Activated CD4-positive, CD25-positive, alpha-beta regulatory T cell (primary cell): Measurements from ENCODE around the gene TOMM34.

Source experiments
- DNase-seq, 4 experiments: peaks; one replicate each; lab custom pipeline; 2025; lab: John Stamatoyannopoulos, UW

TOMM34 gene

DNA sequence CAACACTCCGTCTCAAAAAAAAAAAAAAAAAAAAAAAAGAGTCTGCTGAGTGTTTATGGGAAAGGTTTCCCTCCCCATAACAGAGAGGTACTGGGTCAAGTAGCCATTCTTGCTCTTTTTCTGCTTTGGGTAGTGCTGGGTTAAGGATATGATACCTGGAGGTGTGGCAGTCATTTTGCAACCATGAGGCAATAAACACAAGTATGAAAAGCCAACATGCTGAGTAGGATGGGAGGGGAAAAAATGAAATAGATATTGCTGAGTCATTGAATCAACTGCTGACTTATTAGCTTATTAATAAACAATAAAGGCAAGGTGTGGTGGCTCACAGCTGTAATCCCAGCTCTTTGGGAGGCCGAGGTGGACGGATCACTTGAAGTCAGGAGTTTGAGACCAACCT is 2.3 kb upstream of the TOMM34 start:
- no peak for DNase-seq

- DNase-seq: no peak
Measured at GRCh38 chr20:44961870-44962267, 1.7 kb upstream of the TOMM34 start.

DNA sequence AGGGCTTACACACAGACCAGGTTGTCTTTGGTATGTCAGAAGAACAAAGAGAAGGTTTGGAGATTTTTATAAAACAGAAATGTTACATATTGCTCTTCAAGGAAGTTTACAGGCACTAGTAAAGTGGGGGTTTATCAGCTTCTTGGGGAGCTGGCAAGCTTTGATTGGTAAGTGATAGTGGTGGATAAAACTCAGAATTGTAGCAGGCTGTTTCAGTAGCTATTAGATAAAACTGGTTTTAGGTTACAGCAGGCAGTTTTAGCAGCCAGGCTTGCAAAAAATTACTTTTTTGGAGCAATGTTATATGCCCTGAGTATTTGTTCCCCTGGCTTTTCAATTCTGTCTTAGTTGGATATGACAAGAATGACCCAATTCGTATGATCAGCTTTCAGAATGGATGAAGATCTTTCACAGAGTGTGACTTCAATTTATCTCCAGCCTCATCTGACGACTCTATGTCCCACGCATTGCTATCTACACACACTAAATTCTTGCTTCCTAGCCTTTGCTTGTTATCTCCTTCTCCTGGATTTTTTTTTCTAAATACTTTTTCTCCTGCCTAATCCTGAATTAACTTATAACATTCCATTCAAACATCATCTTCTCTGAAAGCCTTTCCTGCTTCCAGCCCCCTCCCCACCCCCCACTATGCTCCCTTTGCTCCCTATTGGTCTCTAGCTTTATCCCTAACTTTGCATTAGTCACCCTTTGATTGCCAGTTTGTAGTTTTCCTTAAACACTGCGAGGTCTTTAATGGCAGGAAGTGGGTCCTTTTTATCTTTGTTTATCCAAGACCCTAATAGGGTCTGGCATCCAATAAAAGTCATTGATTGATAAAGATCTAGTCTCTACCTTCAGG is 1.0 kb upstream of the TOMM34 start:
- DNase-seq: no peak

GRCh38 chr20:44959638-44960102 is 527 bp downstream of the TOMM34 start:
- DNase-seq: peak in 3 of 4 experiments; percentile 17 to 23 (median 19)

GRCh38 chr20:44959082-44959637 is 1.0 kb downstream of the TOMM34 start:
- no peak for DNase-seq

DNA sequence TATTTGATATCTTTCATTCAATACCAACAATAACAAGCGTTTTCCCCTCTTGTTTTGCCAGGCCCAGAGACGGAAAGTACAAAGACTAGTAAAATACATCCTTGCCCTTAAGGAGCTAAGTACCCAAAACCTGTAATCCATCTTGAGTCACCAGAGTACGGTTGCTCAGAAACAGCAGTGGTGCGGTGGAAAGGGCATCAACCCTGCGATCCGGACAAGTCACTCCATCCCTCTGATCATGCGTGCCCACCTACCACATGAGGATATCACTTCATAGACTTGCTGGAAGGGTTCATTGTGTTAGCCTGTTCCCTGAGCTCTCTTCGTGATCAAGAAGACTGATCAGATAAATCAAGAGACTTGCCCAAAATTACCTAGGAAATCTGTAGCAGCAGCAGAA is 1.9 kb downstream of the TOMM34 start:
- DNase-seq: no peak

DNA sequence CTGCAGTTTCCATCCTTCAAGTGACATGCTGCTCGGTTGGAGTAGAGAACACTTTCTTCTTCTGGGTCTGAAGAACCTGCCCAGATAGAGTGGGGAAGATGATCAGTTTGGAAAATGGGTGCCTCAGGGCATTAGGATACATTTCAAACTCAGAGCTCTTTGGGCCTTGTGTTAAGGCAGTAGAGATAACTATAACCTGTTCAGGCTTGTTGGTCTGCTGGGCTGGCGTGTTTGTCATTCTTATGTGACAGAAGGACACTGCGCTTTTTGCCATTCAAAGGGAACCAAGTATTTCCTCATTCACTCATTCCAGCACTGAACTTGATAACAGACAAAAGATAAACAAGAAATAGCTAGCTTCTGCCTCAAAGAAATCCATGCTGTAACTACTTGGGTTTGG is 3.8 kb downstream of the TOMM34 start:
- no peak for DNase-seq

- DNase-seq: no peak
Measured at GRCh38 chr20:44955270-44955669, 4.9 kb downstream of the TOMM34 start.

DNA sequence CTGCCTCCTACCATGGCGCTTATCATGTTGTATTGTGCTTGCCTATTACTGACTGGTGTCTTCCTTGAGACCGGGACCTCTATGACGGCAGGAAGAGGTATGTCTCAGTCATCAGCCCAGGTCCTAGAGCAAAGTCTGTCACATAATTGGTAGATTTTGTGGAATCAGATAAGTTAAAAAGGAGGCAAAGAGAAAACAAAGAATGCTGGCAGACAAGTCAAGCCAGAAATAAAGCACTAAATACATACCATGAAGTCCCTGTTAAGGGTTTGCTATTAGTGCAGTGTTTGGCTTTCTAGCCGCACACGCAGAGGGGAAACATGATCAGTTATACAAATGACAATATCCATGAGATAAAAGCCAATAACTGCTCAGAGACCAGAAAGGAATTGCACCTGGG is 6.0 kb downstream of the TOMM34 start:
- no peak for DNase-seq

GRCh38 chr20:44952731-44953130 is 7.5 kb downstream of the TOMM34 start:
- DNase-seq: no peak

- DNase-seq: no peak
Measured at GRCh38 chr20:44950368-44950767, 9.8 kb downstream of the TOMM34 start.

DNA sequence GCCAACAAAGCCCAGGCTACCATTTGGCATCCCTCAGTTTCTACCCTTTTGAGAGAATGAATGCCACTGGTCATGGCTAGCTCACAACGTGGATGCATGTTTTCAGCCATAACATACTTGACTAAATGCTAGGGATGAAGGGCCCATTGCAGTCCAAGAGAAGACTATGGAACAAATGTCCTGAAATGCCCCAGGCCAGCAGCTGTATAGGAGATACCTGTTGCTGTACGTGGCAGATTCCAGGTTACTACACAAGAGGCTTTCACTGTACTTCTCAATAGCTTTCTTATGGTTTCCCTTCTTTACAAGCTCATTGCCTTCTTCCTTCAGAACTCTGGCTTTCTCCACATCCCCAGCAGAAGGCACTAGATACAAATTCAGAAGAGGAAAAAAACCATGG is 11.7 kb downstream of the TOMM34 start:
- DNase-seq: no peak

GRCh38 chr20:44948107-44948506 is 12.1 kb downstream of the TOMM34 start:
- no peak for DNase-seq

GRCh38 chr20:44946271-44946852 is 13.8 kb downstream of the TOMM34 start:
- no peak for DNase-seq

- no peak for DNase-seq
Measured at GRCh38 chr20:44945261-44945660, 14.9 kb downstream of the TOMM34 start.

DNA sequence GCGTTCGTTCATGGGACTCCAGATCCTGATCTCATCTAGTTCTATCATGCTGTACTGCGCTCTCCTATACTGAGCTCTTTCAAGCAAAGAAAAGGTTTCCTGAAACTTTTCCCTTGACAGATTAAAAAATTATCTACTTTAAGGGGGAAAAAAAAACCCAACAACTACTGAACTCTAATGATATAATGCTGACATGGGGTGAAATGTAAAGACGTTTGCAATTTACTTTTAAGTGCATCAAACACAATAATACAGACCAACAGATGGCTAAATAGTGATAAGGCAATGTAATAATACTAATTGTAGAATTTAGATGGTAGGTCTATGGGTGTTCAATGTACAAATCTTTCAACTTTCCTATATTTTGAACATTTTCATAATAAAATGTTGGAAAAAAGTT is 16.4 kb downstream of the TOMM34 start:
- no peak for DNase-seq

GRCh38 chr20:44942264-44942973 is 17.8 kb downstream of the TOMM34 start:
- no peak for DNase-seq

GRCh38 chr20:44941120-44941691 is 19.0 kb downstream of the TOMM34 start:
- DNase-seq: no peak

GRCh38 chr20:44938637-44939036 is 21.6 kb downstream of the TOMM34 start:
- DNase-seq: no peak

- no peak for DNase-seq
Measured at GRCh38 chr20:44936510-44936909, 23.7 kb downstream of the TOMM34 start.

DNA sequence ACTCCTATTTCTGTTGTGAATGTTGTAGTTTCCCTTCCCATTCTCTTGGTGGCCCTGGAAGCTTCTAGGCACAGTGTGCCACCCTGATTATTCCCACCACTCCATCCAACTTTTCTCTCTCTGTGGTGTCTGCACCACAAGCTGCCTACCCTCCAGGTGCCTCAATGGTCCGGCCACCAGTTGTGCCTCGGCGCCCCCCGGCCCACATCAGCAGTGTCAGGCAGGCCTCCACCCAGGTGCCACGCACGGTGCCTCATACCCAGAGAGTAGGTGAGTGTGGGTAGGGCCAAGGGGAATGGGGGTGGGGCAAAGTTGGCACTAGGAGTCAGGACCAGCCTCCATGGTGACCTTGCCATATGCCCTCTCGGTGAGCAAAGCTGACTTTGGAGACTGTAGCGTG is 27.3 kb downstream of the TOMM34 start:
- no peak for DNase-seq

DNA sequence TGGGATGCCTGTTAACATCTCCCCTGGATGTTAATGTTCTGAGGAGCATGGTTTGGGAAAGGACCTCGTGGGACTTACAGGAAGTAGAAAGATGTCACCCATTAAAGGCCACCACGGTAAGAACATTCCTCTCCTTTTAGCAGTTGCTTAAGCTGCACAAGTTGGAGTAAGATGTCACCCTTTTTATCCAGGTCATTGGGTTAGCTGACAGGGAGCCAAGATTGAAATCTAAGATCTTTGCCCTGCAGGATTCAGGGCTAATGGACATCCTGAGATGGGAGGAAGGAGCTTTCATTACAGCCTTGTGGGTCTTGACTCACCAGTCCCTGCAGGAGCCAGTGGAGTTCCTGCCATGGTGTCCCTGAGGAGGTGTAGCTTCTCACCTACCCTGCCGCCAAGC is 28.3 kb downstream of the TOMM34 start:
- no peak for DNase-seq
